ENCODE data around the gene SHROOM3.

Gene SHROOM3

DNA sequence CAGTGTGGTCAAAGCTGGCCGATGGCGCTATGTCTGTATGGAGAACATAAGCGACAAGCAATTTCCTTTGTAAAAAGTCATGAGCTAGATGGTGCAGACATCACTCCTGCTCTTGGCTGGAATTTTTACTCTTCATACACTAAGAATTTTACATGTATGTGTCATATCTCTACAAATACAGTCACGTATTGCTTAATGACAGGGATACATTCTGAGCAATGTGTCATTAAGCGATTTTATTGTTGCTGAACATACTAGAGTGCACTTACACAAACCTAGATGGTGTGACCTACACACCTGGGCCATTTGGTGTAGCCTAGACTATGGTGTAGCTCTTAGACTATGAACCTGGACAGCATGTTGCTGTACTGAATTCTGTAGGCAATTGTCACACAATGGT is 277.5 kb downstream of the SHROOM3 start (continued):
- TF ChIP-seq ZNF70 (CRISPR knock-in tag; IDR thresholded peaks at IDR 0.05) (no peak), ZFP30 (CRISPR knock-in tag; IDR thresholded peaks at IDR 0.05) (no peak)

DNA sequence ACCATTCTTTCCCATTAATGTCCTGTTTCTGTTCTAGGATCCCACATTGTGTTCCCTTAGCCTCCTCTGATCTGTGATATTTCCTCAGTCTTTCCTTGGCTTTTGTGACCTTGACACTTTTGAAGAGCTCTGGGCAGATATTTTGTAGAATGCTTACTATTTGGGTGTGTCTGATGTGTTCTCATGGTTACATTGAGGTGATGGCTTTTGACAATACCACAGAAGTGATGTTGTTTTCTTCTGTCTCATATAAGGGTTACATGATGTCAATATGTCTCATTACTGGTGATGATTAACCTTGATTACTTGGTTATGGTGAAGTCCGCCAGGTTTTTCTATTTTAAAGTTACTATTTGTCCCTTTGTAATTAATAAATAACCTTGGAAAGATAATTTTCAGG is 279.2 kb downstream of the SHROOM3 start:
- TF ChIP-seq ZFP3 (CRISPR knock-in tag; IDR thresholded peaks at IDR 0.05): no peak
- no peak for TF ChIP-seq TCF4 (CRISPR knock-in tag; IDR thresholded peaks at IDR 0.05; ENCODE audit: borderline replicate concordance)
- TF ChIP-seq ZFP30 (CRISPR knock-in tag; IDR thresholded peaks at IDR 0.05): no peak
- no peak for TF ChIP-seq GLIS3 (CRISPR knock-in tag; IDR thresholded peaks at IDR 0.05)
- TF ChIP-seq, protein P1, sequence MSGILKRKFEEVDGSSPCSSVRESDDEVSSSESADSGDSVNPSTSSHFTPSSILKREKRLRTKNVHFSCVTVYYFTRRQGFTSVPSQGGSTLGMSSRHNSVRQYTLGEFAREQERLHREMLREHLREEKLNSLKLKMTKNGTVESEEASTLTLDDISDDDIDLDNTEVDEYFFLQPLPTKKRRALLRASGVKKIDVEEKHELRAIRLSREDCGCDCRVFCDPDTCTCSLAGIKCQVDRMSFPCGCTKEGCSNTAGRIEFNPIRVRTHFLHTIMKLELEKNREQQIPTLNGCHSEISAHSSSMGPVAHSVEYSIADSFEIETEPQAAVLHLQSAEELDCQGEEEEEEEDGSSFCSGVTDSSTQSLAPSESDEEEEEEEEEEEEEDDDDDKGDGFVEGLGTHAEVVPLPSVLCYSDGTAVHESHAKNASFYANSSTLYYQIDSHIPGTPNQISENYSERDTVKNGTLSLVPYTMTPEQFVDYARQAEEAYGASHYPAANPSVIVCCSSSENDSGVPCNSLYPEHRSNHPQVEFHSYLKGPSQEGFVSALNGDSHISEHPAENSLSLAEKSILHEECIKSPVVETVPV (CRISPR knock-in tag; IDR thresholded peaks at IDR 0.05): no peak
- TF ChIP-seq CSDC2 (CRISPR knock-in tag; IDR thresholded peaks at IDR 0.05): no peak
- no peak for TF ChIP-seq POU6F1 (CRISPR knock-in tag; IDR thresholded peaks at IDR 0.05; ENCODE audit: borderline replicate concordance, low read depth)
- TF ChIP-seq RARB (CRISPR knock-in tag; IDR thresholded peaks at IDR 0.05): no peak
- TF ChIP-seq ISL1 (CRISPR knock-in tag; IDR thresholded peaks at IDR 0.05): no peak
- no peak for TF ChIP-seq ARNTL (CRISPR knock-in tag; IDR thresholded peaks at IDR 0.05; ENCODE audit: borderline replicate concordance, low read depth)
- TF ChIP-seq ZNF565 (CRISPR knock-in tag; conservative IDR thresholded peaks at IDR 0.05; ENCODE audit: low read depth): no peak
- no peak for TF ChIP-seq ZC3H10 (CRISPR knock-in tag; IDR thresholded peaks at IDR 0.05)
- no peak for TF ChIP-seq TOX (CRISPR knock-in tag; IDR thresholded peaks at IDR 0.05; ENCODE audit: borderline replicate concordance)
- no peak for TF ChIP-seq BACH2 (CRISPR knock-in tag; IDR thresholded peaks at IDR 0.05; ENCODE audit: borderline replicate concordance)
- TF ChIP-seq OSR1 (CRISPR knock-in tag; IDR thresholded peaks at IDR 0.05): no peak
- TF ChIP-seq, protein P2, sequence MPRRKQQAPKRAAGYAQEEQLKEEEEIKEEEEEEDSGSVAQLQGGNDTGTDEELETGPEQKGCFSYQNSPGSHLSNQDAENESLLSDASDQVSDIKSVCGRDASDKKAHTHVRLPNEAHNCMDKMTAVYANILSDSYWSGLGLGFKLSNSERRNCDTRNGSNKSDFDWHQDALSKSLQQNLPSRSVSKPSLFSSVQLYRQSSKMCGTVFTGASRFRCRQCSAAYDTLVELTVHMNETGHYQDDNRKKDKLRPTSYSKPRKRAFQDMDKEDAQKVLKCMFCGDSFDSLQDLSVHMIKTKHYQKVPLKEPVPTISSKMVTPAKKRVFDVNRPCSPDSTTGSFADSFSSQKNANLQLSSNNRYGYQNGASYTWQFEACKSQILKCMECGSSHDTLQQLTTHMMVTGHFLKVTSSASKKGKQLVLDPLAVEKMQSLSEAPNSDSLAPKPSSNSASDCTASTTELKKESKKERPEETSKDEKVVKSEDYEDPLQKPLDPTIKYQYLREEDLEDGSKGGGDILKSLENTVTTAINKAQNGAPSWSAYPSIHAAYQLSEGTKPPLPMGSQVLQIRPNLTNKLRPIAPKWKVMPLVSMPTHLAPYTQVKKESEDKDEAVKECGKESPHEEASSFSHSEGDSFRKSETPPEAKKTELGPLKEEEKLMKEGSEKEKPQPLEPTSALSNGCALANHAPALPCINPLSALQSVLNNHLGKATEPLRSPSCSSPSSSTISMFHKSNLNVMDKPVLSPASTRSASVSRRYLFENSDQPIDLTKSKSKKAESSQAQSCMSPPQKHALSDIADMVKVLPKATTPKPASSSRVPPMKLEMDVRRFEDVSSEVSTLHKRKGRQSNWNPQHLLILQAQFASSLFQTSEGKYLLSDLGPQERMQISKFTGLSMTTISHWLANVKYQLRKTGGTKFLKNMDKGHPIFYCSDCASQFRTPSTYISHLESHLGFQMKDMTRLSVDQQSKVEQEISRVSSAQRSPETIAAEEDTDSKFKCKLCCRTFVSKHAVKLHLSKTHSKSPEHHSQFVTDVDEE (CRISPR knock-in tag; IDR thresholded peaks at IDR 0.05): no peak
- no peak for TF ChIP-seq ZNF70 (CRISPR knock-in tag; IDR thresholded peaks at IDR 0.05)
- no peak for TF ChIP-seq PPARA (CRISPR knock-in tag; IDR thresholded peaks at IDR 0.05; ENCODE audit: borderline replicate concordance)
- ATAC-seq: no peak

- ATAC-seq: no peak
- TF ChIP-seq ZC3H10 (CRISPR knock-in tag; IDR thresholded peaks at IDR 0.05) (no peak), ZNF565 (CRISPR knock-in tag; conservative IDR thresholded peaks at IDR 0.05; ENCODE audit: low read depth) (no peak), RARB (CRISPR knock-in tag; IDR thresholded peaks at IDR 0.05) (no peak), TCF4 (CRISPR knock-in tag; IDR thresholded peaks at IDR 0.05; ENCODE audit: borderline replicate concordance) (no peak), GLIS3 (CRISPR knock-in tag; IDR thresholded peaks at IDR 0.05) (no peak), CSDC2 (CRISPR knock-in tag; IDR thresholded peaks at IDR 0.05) (no peak), ZNF8 (CRISPR knock-in tag; IDR thresholded peaks at IDR 0.05) (no peak), ZNF70 (CRISPR knock-in tag; IDR thresholded peaks at IDR 0.05) (no peak), OSR1 (CRISPR knock-in tag; IDR thresholded peaks at IDR 0.05) (no peak), ARNTL (CRISPR knock-in tag; IDR thresholded peaks at IDR 0.05; ENCODE audit: borderline replicate concordance, low read depth) (no peak), SNAI2 (CRISPR knock-in tag; IDR thresholded peaks at IDR 0.05) (no peak), PPARA (CRISPR knock-in tag; IDR thresholded peaks at IDR 0.05; ENCODE audit: borderline replicate concordance) (no peak), BACH2 (CRISPR knock-in tag; IDR thresholded peaks at IDR 0.05; ENCODE audit: borderline replicate concordance) (no peak), ISL1 (CRISPR knock-in tag; IDR thresholded peaks at IDR 0.05) (no peak), TOX (CRISPR knock-in tag; IDR thresholded peaks at IDR 0.05; ENCODE audit: borderline replicate concordance) (no peak), POU6F1 (CRISPR knock-in tag; IDR thresholded peaks at IDR 0.05; ENCODE audit: borderline replicate concordance, low read depth) (no peak)
- TF ChIP-seq, protein P3, sequence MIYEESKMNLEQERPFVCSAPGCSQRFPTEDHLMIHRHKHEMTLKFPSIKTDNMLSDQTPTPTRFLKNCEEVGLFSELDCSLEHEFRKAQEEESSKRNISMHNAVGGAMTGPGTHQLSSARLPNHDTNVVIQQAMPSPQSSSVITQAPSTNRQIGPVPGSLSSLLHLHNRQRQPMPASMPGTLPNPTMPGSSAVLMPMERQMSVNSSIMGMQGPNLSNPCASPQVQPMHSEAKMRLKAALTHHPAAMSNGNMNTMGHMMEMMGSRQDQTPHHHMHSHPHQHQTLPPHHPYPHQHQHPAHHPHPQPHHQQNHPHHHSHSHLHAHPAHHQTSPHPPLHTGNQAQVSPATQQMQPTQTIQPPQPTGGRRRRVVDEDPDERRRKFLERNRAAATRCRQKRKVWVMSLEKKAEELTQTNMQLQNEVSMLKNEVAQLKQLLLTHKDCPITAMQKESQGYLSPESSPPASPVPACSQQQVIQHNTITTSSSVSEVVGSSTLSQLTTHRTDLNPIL (CRISPR knock-in tag; IDR thresholded peaks at IDR 0.05; ENCODE audit: low read depth): no peak
- TF ChIP-seq, protein P1 (CRISPR knock-in tag; IDR thresholded peaks at IDR 0.05): no peak
- TF ChIP-seq, protein P2 (CRISPR knock-in tag; IDR thresholded peaks at IDR 0.05): no peak
These were observed 281.0 kb downstream of the SHROOM3 start for GRCh38 chr4:76716020-76716419.
